ENCODE results near the gene SLC4A3.
"Not testable (repeated sequence)": the region's sequence is repeated elsewhere in the genome, so short reads cannot be mapped to it uniquely, and the experiment has no call there.

SLC4A3 gene

GRCh38 chr2:219648963-219649362, 21.5 kb downstream of the SLC4A3 start:
- no peak for DNase-seq (ENCODE audit: low spot score)

- DNase-seq (ENCODE audit: low spot score), result no peak
Measured at GRCh38 chr2:219650426-219651248, 23.2 kb downstream of the SLC4A3 start.

DNA sequence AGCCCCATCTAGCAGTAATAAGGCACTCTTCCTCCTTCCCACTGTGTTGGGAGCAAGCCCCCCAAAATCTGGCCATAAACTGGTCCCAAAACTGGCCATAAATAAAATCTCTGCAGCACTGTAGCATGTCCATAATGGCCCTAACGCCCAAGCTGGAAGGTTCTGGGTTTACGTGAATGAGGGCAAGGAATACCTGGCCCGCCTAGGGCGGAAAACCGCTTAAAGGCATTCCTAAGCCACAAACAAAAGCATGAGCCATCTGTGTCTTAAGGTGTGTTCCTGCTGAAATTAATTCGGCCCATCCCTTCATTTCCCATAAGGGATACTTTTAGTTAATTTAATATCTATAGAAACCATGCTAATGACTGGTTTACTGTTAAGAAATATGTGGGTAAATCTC, 24.2 kb downstream of the SLC4A3 start:
- DNase-seq (ENCODE audit: low spot score), result not testable (repeated sequence)

- no peak for DNase-seq (ENCODE audit: low spot score)
Measured at GRCh38 chr2:219656526-219656925, 29.1 kb downstream of the SLC4A3 start.

- no peak for DNase-seq (ENCODE audit: low spot score)
Measured at GRCh38 chr2:219658196-219658846, 30.9 kb downstream of the SLC4A3 start.

GRCh38 chr2:219658874-219659273, 31.4 kb downstream of the SLC4A3 start:
- DNase-seq (ENCODE audit: low spot score), result no peak

- no peak for DNase-seq (ENCODE audit: low spot score)
Measured at GRCh38 chr2:219661197-219661954, 33.9 kb downstream of the SLC4A3 start.

DNA sequence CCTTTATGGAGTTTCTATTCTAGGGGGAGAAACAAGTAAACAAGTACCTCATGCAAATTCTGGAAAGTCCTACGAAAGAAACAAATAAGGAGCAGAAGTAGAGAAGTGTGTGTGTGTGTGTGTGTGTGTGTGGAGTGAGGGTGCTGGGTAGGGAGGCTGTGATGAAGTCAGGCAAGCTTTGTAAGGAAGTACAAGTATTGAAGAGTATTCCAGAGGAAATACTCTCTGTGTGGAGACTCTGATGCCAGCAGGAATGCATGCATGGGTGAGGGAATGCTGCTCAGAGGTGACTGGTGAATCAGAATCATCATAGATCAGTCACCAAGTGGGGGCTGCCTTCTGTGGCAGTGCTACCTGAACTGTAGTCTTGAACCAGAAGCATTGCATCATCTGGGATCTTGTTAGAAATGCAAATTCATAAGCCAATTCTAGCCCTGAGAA, 34.5 kb downstream of the SLC4A3 start:
- no peak for DNase-seq (ENCODE audit: low spot score)

DNA sequence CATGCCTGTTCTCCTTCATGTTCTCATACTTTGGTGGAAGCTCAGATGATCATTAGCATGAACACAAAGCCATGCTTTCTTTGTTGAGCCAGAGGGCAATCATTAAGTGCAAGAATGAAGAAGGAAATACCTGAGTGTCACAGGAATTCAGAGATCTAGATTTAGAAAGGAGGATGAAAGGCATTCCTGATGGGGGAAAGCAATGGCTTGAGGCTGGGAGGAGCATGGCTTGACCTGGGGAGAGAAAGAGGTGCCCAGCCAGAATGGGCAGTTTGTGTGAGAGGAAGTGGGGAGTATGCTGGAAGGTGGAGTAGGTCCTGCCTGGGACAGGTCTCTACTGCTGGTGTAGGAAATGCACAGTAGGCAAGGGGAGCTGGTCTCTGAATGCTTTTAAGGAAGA, 35.1 kb downstream of the SLC4A3 start:
- DNase-seq (ENCODE audit: low spot score), result no peak

- no peak for DNase-seq (ENCODE audit: low spot score)
Measured at GRCh38 chr2:219663116-219663762, 35.8 kb downstream of the SLC4A3 start.

DNA sequence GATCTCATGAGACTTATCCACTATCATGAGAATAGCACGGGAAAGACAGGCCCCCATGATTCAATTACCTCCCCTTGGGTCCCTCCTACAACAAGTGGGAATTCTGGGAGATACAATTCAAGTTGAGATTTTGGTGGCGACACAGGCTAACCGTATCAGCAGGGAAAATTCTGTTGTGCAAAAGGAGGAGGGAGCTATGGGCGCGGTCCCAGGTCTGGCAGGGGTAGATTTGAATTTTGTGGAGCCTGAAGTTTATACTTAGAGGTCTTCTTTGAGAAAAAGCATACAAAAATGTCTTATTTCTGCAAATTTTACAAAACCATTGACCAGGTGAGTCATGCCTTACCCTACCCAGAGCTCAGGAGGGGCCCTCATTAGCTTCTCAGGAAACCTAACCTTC, 36.6 kb downstream of the SLC4A3 start:
- no peak for DNase-seq (ENCODE audit: low spot score)

DNA sequence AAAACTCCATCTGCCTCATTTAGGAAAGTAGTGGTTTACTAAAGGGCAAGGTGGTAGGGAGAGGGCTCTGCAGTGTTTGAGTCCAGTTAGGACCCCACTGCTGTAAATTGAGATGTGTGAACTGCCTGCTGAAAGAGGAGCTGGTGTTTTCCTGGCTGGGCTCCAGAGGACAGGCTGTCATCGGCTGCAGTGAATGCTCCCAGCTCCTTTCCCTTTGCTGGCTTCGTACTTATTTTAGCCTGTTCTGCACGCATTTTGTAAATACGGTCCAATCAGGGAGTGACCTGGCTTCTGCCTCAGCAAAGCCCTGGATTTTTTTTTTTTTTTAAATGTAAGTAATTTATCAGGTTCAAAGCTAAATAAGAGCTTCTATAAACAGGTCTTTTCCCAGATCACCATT, 37.5 kb downstream of the SLC4A3 start:
- DNase-seq (ENCODE audit: low spot score), result no peak

- no peak for DNase-seq (ENCODE audit: low spot score)
Measured at GRCh38 chr2:219665926-219666325, 38.5 kb downstream of the SLC4A3 start.

GRCh38 chr2:219668316-219668715, 40.9 kb downstream of the SLC4A3 start:
- DNase-seq (ENCODE audit: low spot score), result no peak

DNA sequence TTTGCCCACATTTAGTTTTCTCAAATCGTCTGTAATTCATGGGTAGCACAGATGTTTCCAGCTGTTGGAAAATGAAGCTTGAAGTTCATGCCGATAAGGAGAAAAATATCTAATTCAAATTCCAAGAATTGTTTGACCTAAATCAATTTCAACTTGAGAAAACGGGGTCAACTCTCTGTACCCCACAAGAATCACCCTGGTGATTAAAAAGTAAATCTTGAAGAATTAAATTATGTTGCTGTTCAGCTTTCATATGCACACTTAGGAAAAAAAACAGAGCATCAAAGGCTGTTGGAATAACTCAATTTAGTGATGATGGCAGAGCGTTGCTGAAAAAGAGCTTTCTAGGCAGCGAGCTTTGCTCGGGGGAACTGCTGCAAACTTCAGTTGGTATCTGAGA, 43.0 kb downstream of the SLC4A3 start:
- DNase-seq (ENCODE audit: low spot score), result no peak

GRCh38 chr2:219671279-219671678, 43.8 kb downstream of the SLC4A3 start:
- no peak for DNase-seq (ENCODE audit: low spot score)

- DNase-seq (ENCODE audit: low spot score), result no peak
Measured at GRCh38 chr2:219672406-219672805, 45.0 kb downstream of the SLC4A3 start.

- DNase-seq (ENCODE audit: low spot score), result no peak
Measured at GRCh38 chr2:219675221-219675620, 47.8 kb downstream of the SLC4A3 start.

GRCh38 chr2:219676586-219676985, 49.2 kb downstream of the SLC4A3 start:
- DNase-seq (ENCODE audit: low spot score), result no peak

DNA sequence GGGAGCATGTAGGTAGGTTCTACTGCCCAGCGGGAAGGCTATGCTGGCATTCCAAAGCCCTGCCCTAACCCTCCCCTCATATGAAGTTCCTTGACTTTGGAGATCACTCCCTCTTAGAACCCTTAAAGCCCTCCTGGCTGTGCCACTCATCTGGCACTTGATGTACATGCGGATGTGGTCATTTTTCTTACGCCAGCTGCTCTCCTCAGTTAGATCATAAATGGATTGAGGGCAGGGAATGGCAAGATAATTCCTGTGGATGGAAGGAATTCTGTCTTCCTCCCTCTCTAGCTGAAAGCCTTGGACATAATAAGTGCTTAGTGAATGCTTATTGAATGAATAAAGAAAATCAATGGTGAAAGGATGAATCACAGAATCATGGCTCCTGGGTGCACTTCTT, 51.6 kb downstream of the SLC4A3 start:
- no peak for DNase-seq (ENCODE audit: low spot score)

DNA sequence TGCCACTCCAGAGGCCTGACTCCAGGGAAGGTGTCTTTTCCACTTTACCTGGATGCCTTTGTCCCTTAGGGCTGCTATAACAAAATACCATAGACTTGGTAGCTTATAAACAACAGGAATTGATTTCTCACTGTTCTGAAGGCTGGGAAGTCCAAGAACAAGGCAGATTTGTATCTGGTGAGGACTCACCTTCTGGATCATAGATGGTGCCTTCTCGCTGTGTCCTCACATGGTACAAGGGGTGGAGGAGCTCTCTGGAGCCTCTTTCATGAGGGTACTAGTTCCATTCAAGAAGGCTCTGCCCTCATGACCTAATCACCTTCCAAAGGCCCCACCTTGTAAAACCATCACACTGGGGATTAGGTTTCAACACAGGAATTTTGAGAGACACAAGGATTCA, 52.1 kb downstream of the SLC4A3 start:
- DNase-seq (ENCODE audit: low spot score), result no peak

DNA sequence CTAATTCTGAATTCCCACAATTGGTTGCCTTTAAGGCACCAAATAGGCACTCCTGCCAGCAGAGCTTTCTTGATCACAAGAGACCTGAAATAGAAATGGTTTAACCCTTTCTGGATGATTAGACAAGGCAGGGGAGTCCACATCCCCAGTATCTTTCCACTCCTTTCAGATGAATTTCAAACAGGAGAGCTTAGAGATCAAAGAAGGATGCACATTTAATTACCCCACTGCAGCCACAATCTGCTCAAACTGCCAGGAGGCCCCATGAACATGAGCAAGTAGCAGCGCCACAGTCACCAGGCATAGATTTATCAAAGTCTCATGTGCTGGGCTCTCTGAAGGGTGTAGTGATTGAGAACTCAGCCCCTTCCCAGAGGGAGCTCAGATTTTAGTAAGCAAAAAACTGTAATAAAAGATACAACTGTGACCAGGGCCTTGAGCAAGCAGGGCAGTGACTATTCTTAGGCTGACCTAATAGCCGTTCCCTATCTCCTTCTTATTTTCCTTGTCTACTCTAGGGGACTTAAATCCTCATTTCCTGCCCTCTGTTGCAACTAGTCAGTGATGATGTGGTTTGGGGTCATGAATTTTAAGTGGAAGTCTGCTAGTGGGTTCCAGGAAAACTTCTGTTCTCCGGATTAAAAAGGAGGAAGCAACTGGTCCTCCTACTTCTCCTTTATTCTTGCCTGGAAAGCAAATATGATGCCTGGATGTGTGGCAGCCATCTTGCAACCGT, 53.7 kb downstream of the SLC4A3 start:
- no peak for DNase-seq (ENCODE audit: low spot score)

Measured in CD4-positive, alpha-beta T cell treated with Interleukin-2 at 100 ng/mL for 4 hours (primary cell).